NCI-H2029 treated with DMSO at 0.1 percent for 48 hours (cell line): Measurements from ENCODE around the gene PYGB.
A peak's percentile ranks its signal among the peaks of the same experiment; 100 is the strongest.
"Not testable (repeated sequence)": the region's sequence is repeated elsewhere in the genome, so short reads cannot be mapped to it uniquely, and the experiment has no call there.

Experiments
- DNase-seq: peaks from one replicate; lab custom pipeline; 2025; lab: John Stamatoyannopoulos, UW

PYGB gene

GRCh38 chr20:25249198-25249931 is 1.5 kb downstream of the PYGB start:
- DNase-seq, result no peak

GRCh38 chr20:25250508-25250907 is 2.6 kb downstream of the PYGB start:
- peak; percentile 50 for DNase-seq

GRCh38 chr20:25251019-25251418 is 3.1 kb downstream of the PYGB start:
- DNase-seq, result no peak

- no peak for DNase-seq
Measured at GRCh38 chr20:25251558-25251957, 3.7 kb downstream of the PYGB start.

- DNase-seq, result no peak
Measured at GRCh38 chr20:25252230-25252651, 4.4 kb downstream of the PYGB start.

- peak; percentile 65 for DNase-seq
Measured at GRCh38 chr20:25252686-25253421, 5.0 kb downstream of the PYGB start.

- no peak for DNase-seq
Measured at GRCh38 chr20:25253606-25254275, 5.9 kb downstream of the PYGB start.

GRCh38 chr20:25254571-25254970 is 6.7 kb downstream of the PYGB start:
- no peak for DNase-seq

- peak; percentile 68 for DNase-seq
Measured at GRCh38 chr20:25254986-25255680, 7.2 kb downstream of the PYGB start.

GRCh38 chr20:25256226-25256859 is 8.5 kb downstream of the PYGB start:
- no peak for DNase-seq

GRCh38 chr20:25257130-25257529 is 9.2 kb downstream of the PYGB start:
- DNase-seq, result no peak

- no peak for DNase-seq
Measured at GRCh38 chr20:25257756-25258475, 10.0 kb downstream of the PYGB start.

- DNase-seq, result no peak
Measured at GRCh38 chr20:25258476-25258805, 10.6 kb downstream of the PYGB start.

GRCh38 chr20:25258828-25259227 is 10.9 kb downstream of the PYGB start:
- no peak for DNase-seq

GRCh38 chr20:25259358-25259757 is 11.5 kb downstream of the PYGB start:
- no peak for DNase-seq

GRCh38 chr20:25259788-25260254 is 11.9 kb downstream of the PYGB start:
- DNase-seq, result no peak

GRCh38 chr20:25260770-25261437 is 13.0 kb downstream of the PYGB start:
- DNase-seq, result not testable (repeated sequence)

- DNase-seq, result no peak
Measured at GRCh38 chr20:25269057-25269832, 21.4 kb downstream of the PYGB start.

GRCh38 chr20:25269833-25270170 is 21.9 kb downstream of the PYGB start:
- no peak for DNase-seq

GRCh38 chr20:25270829-25271251 is 23.0 kb downstream of the PYGB start:
- DNase-seq, result no peak
